Measurements from ENCODE around the gene CACNG5.

Gene CACNG5

GRCh38 chr17:66910651-66911285 lies 75.9 kb downstream of the CACNG5 start:
- no peak for DNase-seq

- DNase-seq, result no peak
These were observed 80.3 kb downstream of the CACNG5 start for GRCh38 chr17:66915204-66915611.

GRCh38 chr17:66915792-66916191 lies 80.9 kb downstream of the CACNG5 start:
- no peak for DNase-seq

- no peak for DNase-seq
These were observed 82.0 kb downstream of the CACNG5 start for GRCh38 chr17:66916946-66917345.

- no peak for DNase-seq
These were observed 84.0 kb downstream of the CACNG5 start for GRCh38 chr17:66918896-66919295.

- no peak for DNase-seq
These were observed 85.5 kb downstream of the CACNG5 start for GRCh38 chr17:66920435-66920834.

GRCh38 chr17:66920950-66921349 lies 86.0 kb downstream of the CACNG5 start:
- DNase-seq, result no peak

- DNase-seq, result no peak
These were observed 89.0 kb downstream of the CACNG5 start for GRCh38 chr17:66923886-66924285.

- no peak for DNase-seq
These were observed 91.0 kb downstream of the CACNG5 start for GRCh38 chr17:66925811-66926500.

- DNase-seq, result no peak
These were observed 94.0 kb downstream of the CACNG5 start for GRCh38 chr17:66928949-66929348.

GRCh38 chr17:66929591-66929990 lies 94.7 kb downstream of the CACNG5 start:
- no peak for DNase-seq

GRCh38 chr17:66930933-66931332 lies 96.0 kb downstream of the CACNG5 start:
- DNase-seq, result no peak

GRCh38 chr17:66932311-66932710 lies 97.4 kb downstream of the CACNG5 start:
- no peak for DNase-seq

- DNase-seq, result no peak
These were observed 99.1 kb downstream of the CACNG5 start for GRCh38 chr17:66934040-66934439.
